Left forelimb (tissue), 1 donor: ENCODE measurements around the gene KCNQ1.

ENCODE experiments used
- DNase-seq: peaks from one replicate; pipeline ENCODE4 v3.0.0-alpha.2; 2018; ENCODE audit warnings: low spot score

KCNQ1 gene

DNA sequence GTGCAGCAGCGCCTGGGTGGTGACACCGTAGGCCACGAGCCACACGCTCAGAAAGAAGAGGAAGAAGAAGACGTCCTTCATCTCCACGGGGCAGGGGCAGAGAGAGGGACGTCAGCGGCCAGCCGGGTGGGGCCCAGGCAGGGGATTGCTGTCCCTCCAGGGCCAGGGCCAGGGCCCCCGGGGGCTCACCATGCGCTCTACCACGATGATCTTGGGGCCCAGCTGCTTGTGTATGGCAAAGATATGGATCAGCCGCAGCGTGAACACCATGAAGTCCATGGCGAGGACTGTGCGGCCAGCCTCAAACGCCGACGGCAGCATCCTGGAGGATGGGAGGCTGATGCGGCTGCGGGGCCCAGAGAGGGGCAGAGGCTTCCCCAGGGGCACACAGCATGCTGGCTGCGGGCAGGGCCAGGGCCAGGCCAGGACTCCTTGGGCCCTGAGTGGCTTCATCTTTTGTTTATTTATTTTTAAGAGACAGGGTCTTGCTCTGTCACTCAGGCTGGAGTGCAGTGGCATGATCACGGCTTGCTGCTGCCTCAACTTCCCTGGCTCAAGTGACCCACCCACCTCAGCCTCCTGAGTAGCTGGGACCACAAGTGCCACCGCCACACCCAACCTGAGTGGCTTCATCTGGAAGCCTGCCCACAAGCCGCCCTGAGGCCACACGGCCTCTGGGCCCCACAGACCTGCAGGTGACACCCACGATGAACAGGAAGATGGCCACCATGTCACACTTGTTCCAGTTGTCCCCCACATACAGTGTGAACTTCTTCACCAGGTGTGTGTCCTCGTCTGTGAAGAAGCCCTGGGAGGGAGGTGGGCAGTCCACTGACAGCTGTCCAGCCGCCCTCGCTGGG, 33.1 kb upstream of the KCNQ1 start:
- no peak for DNase-seq

DNA sequence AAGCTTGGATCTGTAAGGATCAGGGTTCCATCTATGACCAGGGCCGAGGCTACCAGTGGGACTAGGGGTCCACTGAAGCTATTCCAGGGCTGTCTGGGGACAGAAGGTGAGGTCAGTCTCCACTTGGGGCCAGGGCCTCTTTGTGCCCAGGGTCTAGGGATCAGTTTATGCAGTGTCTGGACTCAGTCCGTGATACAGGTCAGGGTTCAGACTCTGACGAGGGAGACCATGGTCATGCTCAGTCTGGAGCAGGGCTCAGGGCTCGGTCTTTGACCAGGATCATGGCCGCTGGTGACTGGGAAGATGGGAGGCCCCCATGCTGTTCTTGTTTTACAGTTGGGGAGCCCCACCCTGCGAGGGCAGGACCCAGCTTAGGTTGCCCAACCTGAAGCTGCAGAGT, 32.5 kb upstream of the KCNQ1 start:
- no peak for DNase-seq

DNA sequence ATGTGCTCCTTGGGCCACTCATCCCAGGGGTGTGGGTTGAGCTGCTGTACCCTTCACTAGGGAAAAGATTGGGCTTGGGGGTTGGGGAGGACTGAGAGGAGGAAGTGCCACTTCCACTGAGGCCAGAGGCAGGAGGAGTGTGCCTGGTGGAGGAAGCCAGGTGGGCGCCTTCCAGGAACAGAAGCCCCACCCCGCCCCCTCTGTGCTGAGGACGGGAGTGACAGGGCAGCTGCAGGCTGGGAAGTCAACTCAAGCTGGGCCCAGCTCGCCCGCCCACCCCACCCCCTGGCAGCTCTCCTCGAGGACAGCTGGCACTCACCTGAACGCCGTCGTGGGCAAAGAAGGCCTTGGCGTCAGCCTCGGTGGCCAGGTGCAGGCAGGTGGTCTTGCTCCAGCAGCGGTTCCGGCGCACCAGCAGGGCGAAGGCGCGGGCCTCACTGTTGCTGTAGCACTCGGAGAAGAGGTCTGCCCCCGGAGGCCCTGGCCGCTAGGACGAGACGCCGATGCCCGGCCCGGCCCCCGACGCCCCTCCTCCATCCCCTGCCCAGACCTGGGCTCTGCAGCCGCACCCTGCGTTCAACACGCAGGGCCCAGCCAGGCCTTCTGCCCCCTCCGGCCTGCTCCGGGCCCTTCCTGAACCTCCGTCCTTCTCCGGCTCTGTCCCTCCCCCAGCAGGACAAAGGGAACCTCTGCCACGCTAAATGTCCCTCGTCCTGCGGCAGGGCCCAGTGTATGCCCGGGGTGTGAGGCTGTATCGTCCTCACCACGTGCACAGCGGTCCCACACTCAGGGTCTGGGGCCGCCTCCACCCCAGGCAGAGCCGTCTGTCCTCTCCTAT, 30.8 kb upstream of the KCNQ1 start:
- DNase-seq = no peak

DNA sequence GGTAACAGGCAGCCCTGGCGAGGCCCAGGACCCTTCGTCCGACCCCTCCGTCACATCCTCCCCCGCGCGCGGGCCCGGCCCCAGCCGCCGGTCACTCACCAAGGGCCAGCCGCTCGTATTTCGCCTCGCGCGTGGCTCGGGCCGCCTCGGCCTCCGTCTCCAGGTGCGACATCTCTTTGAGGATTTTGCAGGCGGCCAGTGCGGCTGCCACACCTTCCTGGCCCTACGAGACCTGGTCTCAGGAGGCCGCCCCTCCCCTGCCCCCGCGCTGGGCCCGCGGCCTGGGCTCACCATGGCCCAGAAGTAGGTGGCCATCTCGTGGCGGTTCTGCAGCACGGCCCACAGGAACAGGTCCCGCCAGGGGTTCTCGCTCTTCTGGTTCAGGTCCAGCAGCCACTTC, 30.2 kb upstream of the KCNQ1 start:
- DNase-seq = no peak

DNA sequence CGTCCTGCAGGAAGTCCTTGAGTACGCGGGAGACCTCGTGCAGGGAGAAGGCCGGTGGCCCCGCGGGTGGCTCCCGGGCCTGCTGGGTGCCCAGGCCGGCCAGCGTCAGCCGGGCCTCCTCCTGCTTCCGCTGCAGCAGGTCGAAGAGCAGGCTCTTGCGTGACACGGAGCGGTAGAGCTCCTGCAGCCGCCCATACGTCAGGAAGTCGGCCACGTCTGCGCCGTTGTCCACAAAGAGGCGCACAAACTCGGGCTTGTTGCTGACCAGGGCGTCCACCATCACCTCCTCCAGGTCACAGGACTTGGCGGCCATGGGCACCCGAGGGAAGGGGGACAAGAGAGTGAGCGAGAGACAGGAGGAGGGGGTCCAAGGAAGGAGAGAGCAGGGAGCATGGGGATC, 29.6 kb upstream of the KCNQ1 start:
- DNase-seq = no peak

DNA sequence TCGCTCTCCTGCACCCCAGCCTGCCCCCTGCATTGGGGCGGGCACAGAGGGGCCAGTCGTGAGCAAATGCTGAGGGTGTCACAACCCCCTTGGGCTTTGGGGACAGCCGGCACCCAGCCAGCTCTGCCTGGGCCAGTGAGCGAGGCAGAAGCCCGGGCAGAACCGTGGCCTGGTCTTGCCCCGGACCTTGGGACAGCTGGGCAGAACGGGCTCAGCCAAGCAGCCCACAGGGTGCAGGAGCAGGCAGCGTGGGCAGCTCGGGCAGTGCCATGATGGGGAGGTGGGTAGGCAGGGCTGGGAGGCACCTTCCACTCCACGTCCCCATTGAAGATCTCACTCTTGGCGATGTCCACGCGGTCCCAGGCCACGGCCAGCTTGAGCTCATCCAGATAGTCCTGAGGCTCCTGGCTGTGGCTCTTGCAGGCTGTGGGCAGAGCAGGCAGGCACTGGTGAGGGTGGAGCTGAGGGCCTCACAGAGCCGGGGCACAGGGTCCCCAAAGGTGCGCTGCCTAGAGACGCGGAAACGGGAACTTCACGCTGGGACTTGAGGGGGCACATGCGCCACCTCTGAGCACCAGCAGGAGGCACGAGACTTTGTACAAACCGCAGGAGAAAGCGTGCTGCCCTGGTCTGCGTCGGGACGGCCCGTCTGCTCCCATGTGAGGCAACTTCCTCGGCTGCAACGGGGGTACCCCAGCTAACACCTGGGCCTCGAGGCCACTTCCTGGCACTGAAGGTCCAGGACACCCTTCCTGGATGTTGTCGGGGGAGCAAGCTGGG, 29.0 kb upstream of the KCNQ1 start:
- DNase-seq = no peak

DNA sequence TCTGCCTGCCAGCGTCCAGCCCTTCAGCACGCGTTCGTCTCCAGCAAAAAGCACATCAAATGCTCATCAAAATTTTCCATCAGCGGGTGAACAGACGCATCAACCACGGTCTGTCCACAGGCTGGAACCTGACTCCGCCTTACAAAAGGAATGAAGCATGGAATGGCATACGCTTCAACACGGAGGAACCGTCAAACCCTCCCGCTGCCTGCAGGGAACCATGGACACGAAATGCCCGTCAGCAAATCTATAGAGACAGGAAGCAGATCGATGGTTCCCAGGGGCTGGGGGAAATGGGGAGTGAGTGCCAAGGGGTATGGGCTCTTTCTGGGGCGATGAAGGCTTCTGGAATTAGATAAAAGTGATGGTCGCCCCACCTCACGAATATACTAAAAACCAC, 28.0 kb upstream of the KCNQ1 start:
- DNase-seq = no peak

DNA sequence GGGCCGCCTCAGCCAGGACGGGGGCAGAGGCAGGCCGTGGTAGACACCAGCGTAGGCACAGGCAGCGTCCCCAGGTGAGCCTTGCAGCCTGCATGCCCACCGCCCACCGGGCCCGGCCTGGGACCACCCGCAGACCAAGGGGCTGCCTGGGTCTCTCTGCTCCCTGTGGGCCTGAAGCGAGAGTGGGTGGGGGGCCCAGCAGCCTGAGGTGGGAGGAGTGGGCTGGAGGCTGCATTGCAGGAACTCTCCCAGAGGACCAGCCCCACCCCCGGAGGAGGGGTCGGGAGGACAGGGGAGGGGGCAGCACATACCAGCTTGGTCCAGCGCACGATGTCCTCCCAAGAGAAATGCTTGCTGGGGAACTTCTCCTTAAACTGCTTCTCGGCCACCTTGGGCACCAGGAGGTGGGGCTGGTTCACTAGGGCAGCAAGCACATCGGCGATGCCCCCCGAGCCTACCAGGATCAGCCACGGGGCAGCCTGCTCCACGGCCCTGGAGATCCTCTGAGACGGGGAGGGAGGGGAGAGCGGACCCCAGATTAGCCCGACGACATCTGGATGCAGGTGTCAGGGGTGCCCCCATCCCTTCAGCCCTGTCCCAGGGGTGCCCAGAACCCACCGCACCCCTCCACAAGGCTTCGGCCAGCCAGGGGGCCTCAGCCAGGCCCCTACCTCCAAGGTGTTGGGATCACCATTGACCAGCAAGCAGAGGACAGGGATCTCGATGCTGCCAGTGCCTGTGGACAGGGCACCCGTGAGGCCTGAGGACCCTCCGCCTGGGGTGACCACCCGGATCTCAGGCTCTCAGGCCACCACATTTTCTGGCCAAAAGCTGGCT, 26.7 kb upstream of the KCNQ1 start:
- no peak for DNase-seq

DNA sequence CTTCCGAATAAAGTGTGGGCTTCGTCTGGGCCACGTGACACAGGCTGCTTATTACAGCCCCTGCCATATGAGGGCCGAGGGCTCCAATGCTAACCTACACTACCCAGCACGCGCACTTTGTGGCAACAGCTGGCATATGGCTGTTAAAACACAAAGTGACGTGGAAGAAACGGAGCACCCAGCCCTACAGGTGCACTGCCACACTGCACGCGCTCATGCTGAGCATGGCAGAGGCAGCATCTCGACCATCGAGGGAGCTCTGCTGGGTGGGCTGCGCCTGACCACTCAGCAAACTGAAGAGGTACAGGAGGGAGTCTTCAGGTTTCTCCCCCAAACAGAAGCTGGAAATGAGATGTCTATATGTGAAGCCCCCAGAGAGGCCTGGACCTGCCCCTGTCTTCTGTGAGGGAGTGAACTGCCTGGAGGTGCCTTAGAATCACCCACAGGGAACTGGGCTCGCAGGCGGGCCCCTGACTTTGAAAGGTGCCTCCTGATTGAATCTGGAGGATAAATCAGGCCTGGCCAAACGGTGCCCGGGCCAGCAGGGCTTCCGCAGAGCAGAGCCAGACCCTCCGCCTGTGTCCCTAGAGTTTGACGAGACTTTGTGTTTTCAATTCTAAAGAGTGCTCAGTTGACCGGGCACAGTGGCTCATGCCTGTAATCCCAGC, 26.0 kb upstream of the KCNQ1 start:
- no peak for DNase-seq

DNA sequence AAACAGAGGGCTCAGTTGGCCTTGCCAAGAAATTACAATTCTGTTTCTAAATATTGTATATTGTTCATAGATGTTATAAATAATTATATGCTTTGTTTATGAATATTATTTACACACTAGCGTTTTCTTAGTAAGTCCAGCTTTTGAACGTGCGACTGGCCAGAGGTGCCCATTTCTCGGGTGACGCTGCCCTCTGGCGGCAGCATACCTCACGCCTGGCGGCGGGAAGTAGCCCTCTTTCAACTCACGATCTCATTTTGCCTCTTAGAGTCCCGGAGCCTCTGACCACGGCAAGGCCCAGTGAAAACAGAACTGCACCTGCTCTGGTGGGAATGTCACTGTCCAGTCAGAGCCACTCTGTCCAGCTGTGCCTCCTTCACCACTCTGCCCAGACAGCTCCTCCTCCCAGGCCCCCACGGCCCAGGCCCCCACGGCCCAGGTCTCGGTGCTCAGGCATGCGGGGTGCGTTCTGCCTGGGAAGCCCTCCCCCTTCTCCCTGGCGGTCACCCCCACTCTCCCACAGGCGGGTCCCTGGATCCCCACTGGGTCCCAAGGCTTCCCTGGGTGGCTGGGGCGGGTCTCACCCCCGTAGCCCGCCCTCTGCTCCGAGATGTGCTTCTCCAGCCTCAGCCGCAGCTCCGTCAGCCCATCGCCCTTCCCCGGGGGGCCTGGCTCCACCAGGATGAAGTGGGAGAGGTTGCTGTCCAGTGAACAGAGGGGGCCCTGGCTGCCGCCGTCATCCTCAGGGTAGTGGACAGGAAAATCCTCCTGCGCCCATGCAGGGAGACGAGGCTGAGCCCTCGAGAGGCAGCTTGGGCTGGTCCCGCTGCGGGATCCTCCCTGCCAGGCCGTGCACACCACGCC, 24.9 kb upstream of the KCNQ1 start:
- DNase-seq = peak; percentile 84

DNA sequence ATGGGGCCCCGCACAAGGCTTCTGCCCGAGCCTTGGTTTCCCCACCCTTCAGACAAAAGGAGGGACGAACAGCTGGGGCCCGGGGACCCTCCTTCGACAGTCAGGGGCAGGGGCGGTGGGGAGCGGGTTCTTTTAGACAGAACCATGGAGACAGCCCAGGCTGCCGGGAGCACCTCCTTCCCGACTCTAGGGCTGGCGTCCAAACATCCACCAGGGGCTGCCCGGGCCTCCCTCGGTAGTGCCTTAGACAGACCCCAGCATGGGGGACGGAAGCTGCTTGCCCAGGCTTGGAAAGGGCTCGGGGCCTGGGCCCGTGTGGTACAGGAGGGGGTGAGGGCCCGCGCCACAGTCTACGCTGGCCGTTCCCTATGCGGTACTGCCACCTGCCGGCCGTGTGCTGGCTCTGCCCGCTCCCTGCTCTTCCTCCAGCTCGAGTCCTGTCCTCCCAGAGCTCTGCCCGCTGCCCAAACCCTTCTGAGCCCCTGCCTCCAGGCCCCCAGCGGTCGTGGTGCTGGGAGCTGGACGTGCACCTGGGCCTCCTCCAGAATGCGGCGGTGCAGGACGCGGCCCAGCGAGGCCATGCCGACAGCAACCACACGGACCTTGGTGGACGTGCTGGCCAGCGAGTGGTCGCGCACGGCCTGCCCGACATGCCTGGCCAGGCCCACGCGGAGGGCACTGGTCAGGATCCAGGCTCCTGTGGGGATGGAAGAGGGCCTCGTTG, 24.1 kb upstream of the KCNQ1 start:
- DNase-seq = peak; percentile 86

DNA sequence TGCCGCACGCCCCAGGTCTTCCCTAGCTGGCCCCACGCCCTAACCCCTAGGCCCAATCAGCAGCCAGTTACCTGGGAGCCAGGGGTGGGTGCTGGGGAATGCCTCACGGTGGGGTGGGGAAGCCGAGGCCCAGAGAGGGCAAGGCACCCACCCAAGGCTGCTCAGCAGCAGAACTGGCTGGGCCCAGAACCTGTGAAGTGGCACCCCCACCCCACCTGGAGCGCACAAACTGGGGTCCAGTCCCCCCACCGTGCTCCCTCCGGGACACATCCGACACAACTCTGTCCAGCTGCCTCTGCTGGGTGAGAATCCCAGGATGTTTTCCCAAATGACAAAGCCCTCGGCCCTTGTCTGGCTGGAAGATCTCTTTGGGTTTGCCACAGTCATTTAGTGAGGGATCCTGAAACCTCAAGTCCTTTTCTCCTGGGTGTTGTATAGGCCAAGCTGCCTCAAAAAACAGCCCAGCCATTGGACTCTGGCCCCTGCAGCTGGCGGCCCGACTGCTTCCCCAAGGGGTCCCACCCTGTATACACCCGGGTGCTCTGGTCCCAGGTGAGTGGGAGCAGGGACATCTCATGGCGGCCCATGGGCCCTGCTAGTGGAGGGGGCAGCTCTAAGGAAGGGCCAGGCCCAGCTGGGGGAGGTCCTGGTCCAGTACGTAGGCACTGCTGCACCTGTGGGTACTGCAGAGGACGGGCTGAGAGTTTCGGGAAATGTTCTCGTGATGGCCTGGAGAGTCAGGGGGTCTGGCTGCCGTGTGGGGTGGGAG, 23.4 kb upstream of the KCNQ1 start:
- no peak for DNase-seq

DNA sequence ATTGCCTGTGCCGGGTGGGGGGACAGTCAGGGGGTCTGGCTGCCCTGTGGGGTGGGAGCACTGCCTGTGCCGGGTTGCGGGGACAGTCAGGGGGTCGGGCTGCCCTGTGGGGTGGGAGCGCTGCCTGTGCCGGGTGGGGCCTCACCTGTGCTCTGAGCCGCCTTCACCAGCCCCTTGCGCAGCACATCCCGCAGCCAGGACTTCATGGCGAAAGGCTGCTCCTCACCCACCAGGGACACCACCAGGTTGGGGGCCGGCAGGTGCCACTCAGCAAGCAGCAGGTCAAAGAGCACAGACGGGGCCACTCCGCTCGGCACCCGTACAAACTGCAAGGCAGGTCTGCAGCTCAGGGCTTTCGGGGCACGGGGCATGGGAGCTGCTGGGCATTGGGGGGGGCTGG, 22.8 kb upstream of the KCNQ1 start:
- DNase-seq = no peak

DNA sequence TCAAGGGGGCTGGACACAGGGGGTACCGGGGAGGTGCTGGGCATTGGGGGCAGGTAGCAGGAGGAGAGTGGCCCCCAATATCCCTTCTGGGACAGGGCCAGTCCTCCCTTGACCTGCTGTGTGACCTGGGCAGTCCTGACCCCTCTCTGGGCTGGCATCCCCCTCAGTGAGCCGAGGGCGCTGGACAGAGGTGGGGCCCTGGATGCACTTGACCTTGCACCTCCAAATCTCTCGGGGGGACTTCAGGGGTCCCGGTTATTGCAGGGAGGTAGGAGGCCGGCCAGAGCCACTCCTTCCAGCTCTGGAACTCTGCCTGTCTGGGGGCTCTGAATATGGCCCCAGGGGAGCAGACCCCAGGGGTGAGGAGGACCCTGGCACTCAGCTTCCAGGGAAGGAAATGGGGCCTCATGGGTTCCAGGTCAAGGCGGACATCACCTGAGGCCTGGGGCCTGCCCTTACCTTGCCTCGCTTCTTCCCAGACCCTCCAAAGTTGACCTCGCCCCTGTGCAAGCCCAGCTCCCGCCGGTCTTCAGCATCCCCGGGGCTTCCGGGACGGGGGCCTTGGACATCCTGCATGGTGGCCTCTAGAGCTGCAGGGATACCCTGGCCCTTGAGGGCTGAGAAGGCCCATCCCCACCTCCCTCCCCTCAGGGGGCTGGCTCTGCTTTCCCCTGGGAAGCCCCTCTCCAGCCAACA, 22.2 kb upstream of the KCNQ1 start:
- no peak for DNase-seq

DNA sequence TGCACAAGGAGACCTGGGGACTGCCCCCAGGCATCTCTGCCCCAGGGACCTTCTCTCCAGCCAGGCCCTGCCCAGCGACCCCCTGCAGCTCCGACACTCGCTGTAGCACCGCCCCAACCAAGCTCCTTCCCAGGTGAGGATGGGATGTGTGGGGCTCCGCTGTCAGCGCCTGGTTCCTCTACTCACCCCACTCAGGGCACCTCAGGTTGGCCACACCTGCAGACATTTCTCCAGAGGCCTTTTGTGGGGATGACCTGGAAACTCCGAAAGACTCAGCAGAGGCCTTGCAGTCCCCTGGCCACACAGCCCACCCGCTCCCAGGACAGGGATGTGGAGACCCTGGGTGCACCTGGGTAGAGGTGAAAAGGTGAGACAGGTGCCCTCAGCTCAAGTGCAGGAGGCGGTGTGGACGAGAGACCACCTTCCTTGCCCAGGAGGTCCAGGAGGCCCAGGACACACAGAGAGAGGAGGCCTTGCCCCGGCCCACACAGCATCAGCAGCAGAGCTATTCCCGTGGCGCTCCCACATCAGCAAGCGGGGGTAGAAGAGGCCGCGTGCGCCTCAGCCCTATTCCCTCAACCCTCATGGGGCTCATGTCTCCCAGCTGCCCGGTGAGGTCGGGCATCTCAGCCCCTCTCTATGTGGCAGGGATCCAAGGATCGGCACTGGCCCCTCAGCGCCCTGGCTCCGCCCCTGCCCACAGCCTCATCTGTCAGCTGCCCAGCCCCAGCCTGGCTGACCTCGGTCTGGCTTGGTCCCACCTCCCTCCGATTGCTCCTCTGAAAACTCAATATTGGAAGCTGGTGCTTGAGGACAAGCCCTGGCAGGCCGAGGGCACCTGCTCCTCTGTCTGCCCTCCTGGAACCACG, 21.4 kb upstream of the KCNQ1 start:
- no peak for DNase-seq

DNA sequence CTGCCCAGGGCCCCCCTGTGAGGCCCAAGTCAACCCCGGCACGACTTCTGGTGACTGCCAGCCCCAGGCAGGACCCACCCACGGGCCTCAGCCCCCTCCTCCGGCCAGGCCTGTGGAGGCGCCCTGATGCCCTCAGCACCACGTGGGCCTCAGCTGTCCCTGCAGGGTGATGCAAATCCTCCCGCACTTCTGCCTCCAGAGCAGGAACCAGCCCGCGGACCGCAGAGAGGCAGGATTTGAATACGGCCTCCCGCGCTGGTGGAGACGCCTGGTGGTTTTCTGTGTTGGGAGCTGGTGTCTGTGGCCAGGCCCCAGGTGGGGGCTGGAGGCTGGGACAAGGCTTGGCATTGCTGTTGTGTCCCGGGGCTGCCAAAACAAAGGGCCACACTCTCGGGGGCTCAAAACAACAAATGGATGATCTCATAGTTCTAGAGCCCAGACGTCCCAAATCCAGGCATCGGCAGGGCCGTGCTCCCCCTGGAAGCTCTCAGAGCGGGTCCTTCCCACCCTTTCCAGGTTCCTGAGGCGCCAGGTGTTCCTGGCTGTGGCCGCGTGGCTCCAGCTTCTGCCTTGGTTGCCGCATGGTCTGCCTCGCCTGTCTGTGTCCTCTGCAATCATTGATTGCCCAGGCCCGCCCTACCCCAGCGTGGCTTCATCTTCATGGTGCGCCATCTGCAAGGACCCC, 19.9 kb upstream of the KCNQ1 start:
- no peak for DNase-seq
